SH-SY5Y (cell line): ENCODE data around the gene NCOA5.

ENCODE experiments used
- GATA2 ChIP-seq: IDR thresholded peaks from 2 replicates; pipeline ENCODE4 v1.6.1; 2011; ENCODE audit warnings: mild to moderate bottlenecking, low read depth, low read length
- GATA3 ChIP-seq: IDR thresholded peaks from 2 replicates; pipeline ENCODE4 v1.6.1; 2011; ENCODE audit warnings: low read depth, mild to moderate bottlenecking, low read length, moderate library complexity

DNA sequence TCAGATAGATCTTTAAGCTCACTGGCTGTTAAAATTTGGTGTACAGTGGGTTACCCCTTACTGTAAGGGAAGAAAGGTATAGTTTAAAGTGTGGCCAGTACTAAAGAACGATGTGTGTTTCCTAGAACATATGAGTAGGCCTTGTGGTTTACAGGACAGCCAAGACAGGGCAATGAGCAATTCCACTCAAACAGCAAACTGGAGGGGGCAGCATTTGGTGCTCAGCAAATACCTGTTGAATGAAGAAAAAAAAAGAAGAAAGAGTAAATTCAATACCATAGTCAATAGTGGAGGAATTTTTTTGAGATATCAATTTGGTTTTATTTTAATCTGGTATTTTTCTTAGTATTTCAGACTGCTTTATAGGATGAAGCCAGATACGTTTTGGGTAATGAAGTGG is 3.8 kb upstream of the NCOA5 start:
- no peak for TF ChIP-seq GATA2
- TF ChIP-seq GATA3, result no peak
